ENCODE data around the gene CDKN2A. TPM values are rescaled to one million over a fixed set of nuclear protein-coding genes. Genes with fewer than 3 reads are reported as not detected.

CDKN2A gene
- 8.5 and 8.9 TPM in 2 replicates for total RNA-seq

DNA sequence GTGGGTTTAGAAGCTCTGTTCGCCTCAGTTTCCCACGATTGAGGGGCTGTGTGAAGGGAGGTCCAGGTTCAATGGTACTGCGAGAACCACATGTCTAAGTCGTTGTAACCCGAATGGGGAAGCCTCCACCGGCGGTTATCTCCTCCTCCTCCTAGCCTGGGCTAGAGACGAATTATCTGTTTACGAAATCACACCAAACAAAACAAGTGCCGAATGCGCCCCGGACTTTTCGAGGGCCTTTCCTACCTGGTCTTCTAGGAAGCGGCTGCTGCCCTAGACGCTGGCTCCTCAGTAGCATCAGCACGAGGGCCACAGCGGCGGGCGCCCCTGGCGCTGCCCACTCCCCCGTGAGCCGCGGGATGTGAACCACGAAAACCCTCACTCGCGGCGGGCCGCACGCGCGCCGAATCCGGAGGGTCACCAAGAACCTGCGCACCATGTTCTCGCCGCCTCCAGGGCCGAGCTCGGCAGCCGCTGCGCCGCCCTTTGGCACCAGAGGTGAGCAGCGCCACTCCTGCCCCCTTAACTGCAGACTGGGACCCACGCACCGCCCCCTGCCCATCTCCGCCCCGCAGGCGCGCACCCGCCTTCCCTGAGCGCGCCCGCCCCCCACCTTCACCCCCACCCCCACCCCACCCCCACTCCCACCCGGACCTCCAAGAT, at the start of gene CDKN2A:
TSS of gene CDKN2A (minus strand) at position 500 of the 663 bp plus-strand sequence.

DNA sequence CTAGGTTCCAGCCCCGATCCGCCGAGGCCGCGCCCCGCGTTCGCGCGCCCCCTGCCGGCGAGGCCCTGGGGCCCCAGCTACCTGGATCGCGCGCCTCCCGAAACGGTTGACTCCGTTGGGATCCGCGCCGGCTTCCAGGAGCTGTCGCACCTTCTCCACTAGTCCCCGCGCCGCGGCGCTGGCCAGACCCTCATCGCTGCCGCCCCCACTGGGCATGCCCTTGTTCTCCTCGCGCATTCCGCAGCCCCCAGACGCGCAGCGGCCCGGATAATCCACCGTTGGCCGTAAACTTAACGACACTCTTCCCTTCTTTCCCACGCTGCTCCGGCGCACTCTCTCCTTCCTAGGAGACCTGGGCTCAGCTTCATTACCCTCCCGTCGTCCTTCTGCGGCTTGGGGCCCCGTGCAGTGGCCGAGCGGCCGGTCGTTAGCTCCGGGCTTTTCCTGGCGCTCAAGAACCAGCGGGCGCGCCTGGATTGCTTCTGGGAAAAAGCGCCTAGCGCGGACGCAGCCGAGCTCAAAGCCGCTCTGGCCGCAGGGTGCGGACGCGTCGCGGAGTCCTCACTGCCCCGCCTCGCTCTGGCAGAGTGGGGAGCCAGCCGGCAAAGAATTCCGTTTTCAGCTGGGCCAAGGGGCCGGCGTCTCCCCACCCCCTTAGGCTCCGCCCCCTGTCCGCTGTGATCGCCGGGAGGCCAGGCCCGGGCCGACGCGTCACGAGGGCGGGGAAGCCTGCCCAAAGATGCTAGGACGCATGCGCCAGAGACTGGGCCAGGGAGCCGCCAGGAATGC, 14.7 kb upstream of the CDKN2A start, which contains the start of gene CDKN2B:
TSS of gene CDKN2B (minus strand) at position 589 of the 789 bp plus-strand sequence. CDS start at position 237, 352 bp downstream.

DNA sequence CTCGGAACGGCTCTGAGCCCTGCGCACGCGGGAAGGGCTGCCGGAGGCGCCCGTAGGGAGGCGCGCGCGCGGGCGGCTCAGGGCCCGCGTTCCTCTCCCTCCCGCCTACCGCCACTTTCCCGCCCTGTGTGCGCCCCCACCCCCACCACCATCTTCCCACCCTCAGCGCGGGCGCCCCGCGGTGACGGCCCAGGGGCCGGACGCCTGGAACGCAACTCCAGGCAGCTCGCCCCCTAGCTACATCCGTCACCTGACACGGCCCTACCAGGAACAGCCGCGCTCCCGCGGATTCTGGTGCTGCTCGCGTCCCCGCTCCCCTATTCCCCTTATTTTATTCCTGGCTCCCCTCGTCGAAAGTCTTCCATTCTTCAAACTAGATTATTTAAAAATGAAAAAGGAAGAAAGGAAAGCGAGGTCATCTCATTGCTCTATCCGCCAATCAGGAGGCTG, 389 bp upstream of the CDKN2A start, which contains the start of gene CDKN2B-AS1:
TSS of gene CDKN2B-AS1 (plus strand) at position 236 of the 450 bp plus-strand sequence.

Other genes with a start within 250 kb of the CDKN2A start
- gene MTAP, start 191.8 kb downstream of the CDKN2A start, total RNA-seq = 39.6 and 61.8 TPM in 2 replicates
- gene CDKN2B-AS1, start 399 bp upstream of the CDKN2A start, total RNA-seq = 4.1 and 4.9 TPM in 2 replicates
- gene CDKN2B, start 14.9 kb upstream of the CDKN2A start, total RNA-seq = 12.0 and 24.9 TPM in 2 replicates

All from uterine smooth muscle cell (primary cell).